ENCODE data around the gene ADCY10. TPM values are rescaled to one million over a fixed set of nuclear protein-coding genes. Genes with fewer than 3 reads are reported as not detected.
A peak's percentile ranks its signal among the peaks of the same experiment; 100 is the strongest.

Gene ADCY10
- polyA plus RNA-seq, 1 donor from 2014 or later = 0.09 TPM

DNA sequence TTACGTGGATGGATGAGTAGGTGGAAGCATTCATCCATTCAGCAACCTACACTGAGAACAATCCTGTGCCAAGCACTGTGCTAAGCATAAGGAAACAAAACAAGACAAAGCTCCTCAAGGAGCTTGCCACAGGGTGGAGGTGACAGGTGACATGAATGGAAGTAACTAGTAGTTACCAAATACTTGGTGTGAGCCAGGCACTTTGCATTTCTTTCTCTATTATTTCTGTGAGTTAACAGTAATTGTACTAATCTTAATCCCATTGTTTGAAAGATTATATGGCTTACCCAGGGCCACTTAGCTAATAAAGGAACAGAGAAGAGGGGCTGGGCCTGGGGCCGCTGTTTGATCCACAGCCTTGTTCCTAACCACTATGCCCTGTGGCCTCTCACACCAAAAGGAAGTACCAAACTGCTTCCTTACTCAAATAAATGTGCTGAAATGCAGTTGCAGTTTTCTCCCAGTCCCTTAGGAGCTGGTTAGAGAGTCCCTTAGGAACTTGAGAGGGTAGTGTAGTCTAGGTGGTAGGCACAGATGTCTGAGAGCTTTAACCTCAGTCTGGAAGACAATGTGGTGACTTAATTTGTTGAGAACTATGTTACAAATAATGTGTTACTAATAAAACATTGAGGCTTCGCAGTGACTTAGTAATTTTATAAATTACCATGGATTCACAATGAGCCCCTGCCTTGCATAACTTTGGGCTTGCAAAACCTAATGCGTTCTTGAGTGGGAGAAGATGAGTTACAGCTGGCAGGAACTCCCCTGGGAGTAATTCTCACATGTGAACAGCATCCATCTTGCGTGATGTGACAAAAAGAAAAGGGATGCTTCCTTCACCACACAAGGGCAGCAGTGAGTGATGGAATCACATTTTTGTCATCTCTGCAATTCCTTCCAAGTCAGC is 122.4 kb downstream of the ADCY10 start:
- peak overlapping the region; percentile 47 for H3K27ac ChIP-seq (ENCODE audit: low read length)
- no peaks in the 10 kb centered on the region for H3F3A ChIP-seq (ENCODE audit: insufficient read depth, low read length, poor library complexity, severe bottlenecking)
- TF ChIP-seq CTCF (IDR thresholded peaks at IDR 0.05; ENCODE audit: poor library complexity, severe bottlenecking) (peak; percentile 56), SMC3 (conservative IDR thresholded peaks at IDR 0.05; ENCODE audit: poor library complexity) (peak; percentile 59), EP300 (conservative IDR thresholded peaks at IDR 0.05; ENCODE audit: poor library complexity, severe bottlenecking) (peak; percentile 68), TAF1 (IDR thresholded peaks at IDR 0.05; ENCODE audit: low read depth) (no peak), MXI1 (conservative IDR thresholded peaks at IDR 0.05; ENCODE audit: poor library complexity, severe bottlenecking) (peak; percentile 23), POLR2AphosphoS5 (IDR thresholded peaks at IDR 0.05) (peak; percentile 59), EZH2 (IDR thresholded peaks at IDR 0.05; ENCODE audit: borderline replicate concordance, insufficient read depth, low read length, poor library complexity, severe bottlenecking) (no peak), RAD21 (conservative IDR thresholded peaks at IDR 0.05) (peak; percentile 47)
- TF ChIP-seq, protein P1, sequence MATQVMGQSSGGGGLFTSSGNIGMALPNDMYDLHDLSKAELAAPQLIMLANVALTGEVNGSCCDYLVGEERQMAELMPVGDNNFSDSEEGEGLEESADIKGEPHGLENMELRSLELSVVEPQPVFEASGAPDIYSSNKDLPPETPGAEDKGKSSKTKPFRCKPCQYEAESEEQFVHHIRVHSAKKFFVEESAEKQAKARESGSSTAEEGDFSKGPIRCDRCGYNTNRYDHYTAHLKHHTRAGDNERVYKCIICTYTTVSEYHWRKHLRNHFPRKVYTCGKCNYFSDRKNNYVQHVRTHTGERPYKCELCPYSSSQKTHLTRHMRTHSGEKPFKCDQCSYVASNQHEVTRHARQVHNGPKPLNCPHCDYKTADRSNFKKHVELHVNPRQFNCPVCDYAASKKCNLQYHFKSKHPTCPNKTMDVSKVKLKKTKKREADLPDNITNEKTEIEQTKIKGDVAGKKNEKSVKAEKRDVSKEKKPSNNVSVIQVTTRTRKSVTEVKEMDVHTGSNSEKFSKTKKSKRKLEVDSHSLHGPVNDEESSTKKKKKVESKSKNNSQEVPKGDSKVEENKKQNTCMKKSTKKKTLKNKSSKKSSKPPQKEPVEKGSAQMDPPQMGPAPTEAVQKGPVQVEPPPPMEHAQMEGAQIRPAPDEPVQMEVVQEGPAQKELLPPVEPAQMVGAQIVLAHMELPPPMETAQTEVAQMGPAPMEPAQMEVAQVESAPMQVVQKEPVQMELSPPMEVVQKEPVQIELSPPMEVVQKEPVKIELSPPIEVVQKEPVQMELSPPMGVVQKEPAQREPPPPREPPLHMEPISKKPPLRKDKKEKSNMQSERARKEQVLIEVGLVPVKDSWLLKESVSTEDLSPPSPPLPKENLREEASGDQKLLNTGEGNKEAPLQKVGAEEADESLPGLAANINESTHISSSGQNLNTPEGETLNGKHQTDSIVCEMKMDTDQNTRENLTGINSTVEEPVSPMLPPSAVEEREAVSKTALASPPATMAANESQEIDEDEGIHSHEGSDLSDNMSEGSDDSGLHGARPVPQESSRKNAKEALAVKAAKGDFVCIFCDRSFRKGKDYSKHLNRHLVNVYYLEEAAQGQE (IDR thresholded peaks at IDR 0.05; ENCODE audit: borderline replicate concordance) = no peak

GRCh38 chr1:167790117-167790516 is 123.8 kb downstream of the ADCY10 start:
- H3K27me3 ChIP-seq (ENCODE audit: insufficient read depth, low read depth, low read length) = no peaks in the 10 kb centered on the region
- TF ChIP-seq, protein P1 (IDR thresholded peaks at IDR 0.05; ENCODE audit: borderline replicate concordance) = no peak
- no peak for TF ChIP-seq RAD21 (conservative IDR thresholded peaks at IDR 0.05)
- no peak for TF ChIP-seq POLR2AphosphoS5 (IDR thresholded peaks at IDR 0.05)
- TF ChIP-seq CTCF (IDR thresholded peaks at IDR 0.05; ENCODE audit: poor library complexity, severe bottlenecking) = no peak
- TF ChIP-seq EZH2 (IDR thresholded peaks at IDR 0.05; ENCODE audit: borderline replicate concordance, insufficient read depth, low read length, poor library complexity, severe bottlenecking) = no peak
- H3K36me3 ChIP-seq (ENCODE audit: insufficient read depth, low read length) = peaks cover 7% of the 10 kb centered on the region
- H4K20me1 ChIP-seq (ENCODE audit: insufficient read depth) = no peaks in the 10 kb centered on the region
- no peak overlapping the region for H3K9ac ChIP-seq (ENCODE audit: low read length)
- H3K4me3 ChIP-seq (ENCODE audit: low read length) = no peak overlapping the region
- H3K27ac ChIP-seq (ENCODE audit: low read length) = no peak overlapping the region
- no peaks in the 10 kb centered on the region for H3K9me2 ChIP-seq (ENCODE audit: insufficient read depth, low read length)
- no peaks in the 10 kb centered on the region for H3K9me3 ChIP-seq (ENCODE audit: low read length)
- no peaks in the 10 kb centered on the region for H3K79me2 ChIP-seq (replicated peaks; ENCODE audit: insufficient read depth, low read length)
- no peaks in the 10 kb centered on the region for H3F3A ChIP-seq (ENCODE audit: insufficient read depth, low read length, poor library complexity, severe bottlenecking)
- no peak overlapping the region for H2AFZ ChIP-seq (ENCODE audit: low read depth, low read length)
- H3K4me2 ChIP-seq (ENCODE audit: low read length) = no peak overlapping the region

More for the DNA sequence above, 122.4 kb downstream of the ADCY10 start:
- no peak overlapping the region for H2AFZ ChIP-seq (ENCODE audit: low read depth, low read length)
- no peaks in the 10 kb centered on the region for H3K79me2 ChIP-seq (replicated peaks; ENCODE audit: insufficient read depth, low read length)
- no peak overlapping the region for H3K4me2 ChIP-seq (ENCODE audit: low read length)
- no peaks in the 10 kb centered on the region for H3K9me3 ChIP-seq (ENCODE audit: low read length)
- H3K9ac ChIP-seq (ENCODE audit: low read length) = no peak overlapping the region
- H4K20me1 ChIP-seq (ENCODE audit: insufficient read depth) = no peaks in the 10 kb centered on the region
- H3K27me3 ChIP-seq (ENCODE audit: insufficient read depth, low read depth, low read length) = no peaks in the 10 kb centered on the region
- H3K36me3 ChIP-seq (ENCODE audit: insufficient read depth, low read length) = peaks cover 7% of the 10 kb centered on the region
- H3K9me2 ChIP-seq (ENCODE audit: insufficient read depth, low read length) = no peaks in the 10 kb centered on the region
- H3K4me3 ChIP-seq (ENCODE audit: low read length) = peak overlapping the region; percentile 30

Measured in neural cell (in vitro differentiated cells).